ENCODE data around the gene MRTO4.
"Not testable (repeated sequence)": the region's sequence is repeated elsewhere in the genome, so short reads cannot be mapped to it uniquely, and the experiment has no call there.

Gene MRTO4

GRCh38 chr1:19222979-19223824 lies 28.4 kb upstream of the MRTO4 start:
- DNase-seq (ENCODE audit: low spot score) = no peak

GRCh38 chr1:19229229-19229628 lies 22.4 kb upstream of the MRTO4 start:
- no peak for DNase-seq (ENCODE audit: low spot score)

DNA sequence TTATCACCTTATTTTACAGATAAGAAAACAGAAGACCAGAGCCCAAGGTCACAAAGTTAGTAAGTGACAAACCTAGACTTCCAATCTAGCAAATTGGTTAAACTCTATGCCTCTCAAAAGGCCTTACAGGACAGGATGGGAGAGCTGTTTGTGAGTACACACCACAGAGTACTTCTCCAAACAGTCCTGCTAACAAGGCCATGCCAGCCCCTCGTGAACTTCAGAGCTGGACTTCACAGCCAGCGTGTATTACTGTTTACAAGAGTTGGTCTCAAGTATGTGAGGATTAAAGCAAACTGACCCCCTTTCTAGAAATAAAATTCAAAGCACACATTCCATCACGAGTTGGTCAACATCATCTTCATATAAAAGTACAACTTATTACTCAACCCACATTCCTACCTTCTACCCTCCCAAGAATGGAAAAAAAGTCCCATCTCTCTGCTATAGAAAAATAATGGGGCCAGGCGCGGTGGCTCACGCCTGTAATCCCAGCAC lies 21.7 kb upstream of the MRTO4 start:
- no peak for DNase-seq (ENCODE audit: low spot score)

- DNase-seq (ENCODE audit: low spot score) = not testable (repeated sequence)
Observed at GRCh38 chr1:19231736-19232523, 19.7 kb upstream of the MRTO4 start.

DNA sequence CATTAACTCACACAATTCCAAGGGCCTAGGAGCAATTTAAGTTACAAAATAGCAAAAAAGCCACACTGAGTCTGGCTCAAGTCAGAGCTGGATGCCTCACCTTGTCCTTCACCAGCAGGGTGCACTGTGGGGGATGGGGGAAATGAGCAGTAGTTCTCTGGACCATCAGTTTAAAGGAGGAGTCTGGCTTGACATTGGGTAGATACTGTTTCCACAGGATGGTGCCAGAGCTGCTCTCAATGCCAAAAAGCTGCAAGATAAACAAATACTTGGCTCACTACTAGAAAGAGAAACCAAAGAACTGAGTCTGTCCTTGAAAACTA lies 19.1 kb upstream of the MRTO4 start:
- DNase-seq (ENCODE audit: low spot score) = no peak

GRCh38 chr1:19234224-19234623 lies 17.4 kb upstream of the MRTO4 start:
- DNase-seq (ENCODE audit: low spot score) = no peak

GRCh38 chr1:19239876-19240275 lies 11.7 kb upstream of the MRTO4 start:
- no peak for DNase-seq (ENCODE audit: low spot score)

GRCh38 chr1:19240673-19241538 lies 10.7 kb upstream of the MRTO4 start:
- DNase-seq (ENCODE audit: low spot score) = no peak

DNA sequence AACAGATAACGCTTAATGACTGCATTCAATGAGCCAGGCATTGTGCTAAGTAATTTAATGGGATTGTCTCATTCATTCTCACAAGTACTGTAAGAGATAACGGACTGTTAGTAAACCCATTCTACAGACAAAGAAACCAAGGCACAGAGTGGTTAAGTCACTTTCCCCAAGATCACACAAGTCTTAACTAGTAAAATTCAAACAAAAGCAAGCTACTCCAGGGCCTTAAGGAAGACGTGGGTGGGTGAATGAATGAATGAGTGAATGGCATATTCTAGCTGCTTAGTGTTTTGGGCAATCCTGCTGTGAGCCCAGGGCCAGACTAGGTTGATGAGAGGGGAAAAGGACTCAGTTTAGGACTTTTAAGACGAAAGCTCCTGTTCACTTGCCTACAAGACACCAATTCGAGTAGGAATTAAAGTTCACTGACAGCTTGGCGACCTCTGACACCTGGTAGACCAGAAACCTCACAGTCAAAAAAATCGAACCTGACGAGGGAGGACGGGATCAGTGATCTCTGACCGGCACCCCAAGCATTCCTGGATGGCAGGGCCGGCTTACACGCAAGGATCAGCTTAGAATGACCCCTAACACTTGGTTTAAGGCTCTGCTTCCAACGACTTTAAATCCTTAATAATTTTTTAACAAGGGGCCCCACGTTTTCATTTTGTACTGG lies 838 bp upstream of the MRTO4 start:
- no peak for DNase-seq (ENCODE audit: low spot score)

- DNase-seq (ENCODE audit: low spot score) = no peak
Observed at GRCh38 chr1:19254416-19254815, 2.8 kb downstream of the MRTO4 start.

- no peak for DNase-seq (ENCODE audit: low spot score)
Observed at GRCh38 chr1:19255288-19255687, 3.7 kb downstream of the MRTO4 start.

DNA sequence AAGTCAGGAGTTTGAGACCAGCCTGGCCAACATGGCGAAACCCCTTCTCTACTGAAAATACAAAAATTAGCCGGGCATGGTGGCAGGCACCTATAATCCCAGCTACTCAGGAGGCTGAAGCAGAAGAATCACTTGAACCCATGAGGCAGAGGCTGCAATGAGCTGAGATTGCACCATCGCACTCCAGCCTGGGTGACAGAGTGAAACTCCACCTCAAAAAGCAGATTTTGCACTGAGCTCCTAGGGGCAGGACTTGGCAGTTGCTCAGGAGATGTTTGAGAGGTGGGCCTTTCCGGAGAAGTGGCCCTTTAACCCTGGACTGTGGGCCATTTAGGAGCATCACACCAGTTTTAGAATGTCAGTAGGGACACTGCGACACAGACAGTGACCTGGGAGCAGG lies 4.7 kb downstream of the MRTO4 start:
- not testable (repeated sequence) for DNase-seq (ENCODE audit: low spot score)

GRCh38 chr1:19257178-19257914 lies 5.7 kb downstream of the MRTO4 start:
- no peak for DNase-seq (ENCODE audit: low spot score)

DNA sequence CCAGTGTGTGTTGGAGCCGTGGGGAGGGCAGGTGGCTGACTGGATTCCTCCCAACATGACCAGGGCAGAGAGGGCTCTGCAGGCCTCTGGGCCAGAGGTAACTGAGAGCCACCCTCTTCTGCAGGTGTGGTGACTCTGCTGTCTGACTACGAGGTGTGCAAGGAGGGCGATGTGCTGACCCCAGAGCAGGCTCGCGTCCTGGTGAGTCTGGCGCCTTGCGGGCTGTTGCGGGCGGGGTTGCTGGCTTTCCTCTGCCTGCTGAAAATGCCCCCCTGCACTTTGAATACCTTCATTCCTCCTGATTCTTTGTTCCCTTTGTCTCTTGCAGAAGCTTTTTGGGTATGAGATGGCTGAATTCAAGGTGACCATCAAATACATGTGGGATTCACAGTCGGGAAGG lies 6.7 kb downstream of the MRTO4 start:
- DNase-seq (ENCODE audit: low spot score) = no peak

DNA sequence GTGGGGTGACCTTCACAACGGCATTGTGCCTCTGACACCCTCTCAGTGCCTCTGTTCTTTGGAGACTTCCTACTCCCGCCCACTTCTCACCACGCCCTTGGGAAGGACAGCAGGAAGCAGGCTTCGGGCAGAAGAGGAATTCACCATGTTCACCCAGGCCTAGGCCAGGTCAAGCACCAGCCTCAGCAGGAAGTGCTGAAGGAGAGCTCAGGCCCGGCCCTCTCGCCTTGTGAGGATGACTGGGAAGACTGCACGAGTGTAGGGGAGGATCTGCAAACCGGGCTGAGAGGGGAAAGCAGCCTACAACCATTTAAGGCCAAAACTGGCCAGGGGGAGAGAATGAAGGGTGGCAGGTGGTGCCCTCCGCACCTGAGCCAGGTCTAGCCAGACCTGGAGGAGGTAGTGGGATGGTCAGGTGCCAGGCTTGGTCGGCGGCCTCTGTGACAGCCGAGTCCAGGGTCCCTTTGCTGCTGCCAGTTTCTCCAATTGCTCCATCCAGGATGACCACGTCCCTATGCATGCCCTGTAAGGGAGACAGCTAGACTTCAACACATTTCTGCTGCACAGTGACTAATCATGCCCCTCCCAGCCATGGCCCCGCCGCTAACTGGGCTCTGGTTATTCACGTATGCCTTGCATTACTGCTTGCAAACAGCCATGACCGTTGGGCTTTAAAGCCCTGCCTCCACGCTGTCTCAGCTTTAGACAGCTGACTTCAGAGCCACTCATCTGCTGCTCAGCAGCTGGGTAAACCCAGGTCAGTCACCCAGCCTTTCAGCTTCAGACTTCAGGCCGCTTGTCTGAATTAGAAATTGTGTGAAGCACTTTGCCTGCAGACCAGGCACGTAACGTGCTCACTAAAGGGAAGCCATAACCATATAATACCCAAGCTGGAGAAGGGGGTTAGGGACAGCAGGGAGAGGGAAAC lies 8.9 kb downstream of the MRTO4 start:
- DNase-seq (ENCODE audit: low spot score) = no peak

GRCh38 chr1:19262047-19262446 lies 10.4 kb downstream of the MRTO4 start:
- DNase-seq (ENCODE audit: low spot score) = no peak

DNA sequence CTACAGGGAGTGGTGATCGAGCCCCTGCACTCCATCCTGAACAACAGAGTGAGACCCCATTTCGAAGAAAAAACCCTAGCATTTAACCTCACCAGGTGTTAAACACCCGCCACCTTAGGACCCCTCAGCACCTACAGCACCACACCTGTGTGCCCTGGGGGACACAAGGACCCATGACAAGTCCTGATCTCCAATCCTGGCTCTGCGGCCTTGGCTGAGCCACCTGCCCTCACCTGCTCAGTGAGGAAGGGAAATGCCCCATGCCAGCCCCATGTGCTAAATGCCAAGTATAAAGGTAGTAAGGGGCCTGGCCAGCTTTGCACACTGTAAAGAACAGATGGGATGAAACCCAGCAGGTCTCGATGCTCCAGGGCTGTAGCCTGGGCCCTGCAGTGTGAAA lies 11.1 kb downstream of the MRTO4 start:
- no peak for DNase-seq (ENCODE audit: low spot score)

DNA sequence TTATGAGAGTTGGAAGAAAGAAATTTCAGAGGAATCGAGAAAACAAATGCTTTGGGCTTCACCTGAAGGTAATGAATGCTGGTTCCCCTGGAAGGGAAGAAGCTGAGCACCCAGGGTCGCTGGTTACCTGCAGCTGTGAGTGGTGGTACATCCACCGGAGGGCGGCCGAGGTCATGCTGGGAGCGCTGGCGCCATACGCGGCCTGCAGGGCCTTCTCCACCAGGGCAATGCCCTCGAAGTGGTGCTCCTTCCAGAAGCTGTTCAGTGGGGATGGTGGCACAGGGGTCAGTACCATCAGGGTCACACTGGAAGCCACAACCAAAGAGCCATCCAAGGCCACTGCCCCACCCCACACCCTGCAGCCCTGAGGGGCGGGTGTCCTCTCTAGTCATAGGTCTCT lies 16.8 kb downstream of the MRTO4 start:
- DNase-seq (ENCODE audit: low spot score) = no peak

- DNase-seq (ENCODE audit: low spot score) = not testable (repeated sequence)
Observed at GRCh38 chr1:19269427-19270342, 18.1 kb downstream of the MRTO4 start.
